Activated CD8-positive, alpha-beta T cell treated with anti-CD3 and anti-CD28 coated beads for 36 hours (primary cell): ENCODE measurements around the gene STMP1. TPM values are rescaled to one million over a fixed set of nuclear protein-coding genes. Genes with fewer than 3 reads are reported as not detected.

Experiments used
- ATAC-seq: fragments of 200-7000 bp; cut with Tn5 transposase; one replicate; pipeline ENCODE4 v1.10.0; 2021; ENCODE audit warnings: mild to moderate bottlenecking, moderate library complexity
- CTCF ChIA-PET: fragments of 350-600 bp; sonication (Branson Sonifier 250); formaldehyde crosslinking; loops from one replicate; lab custom pipeline; 2021; ENCODE audit warnings: antibody characterized with exemption; lab: Charles Lee
- POLR2A ChIA-PET: fragments of 350-600 bp; sonication (Branson Sonifier 250); formaldehyde crosslinking; loops from one replicate; lab custom pipeline; 2021; ENCODE audit warnings: antibody characterized with exemption; lab: Charles Lee
- DNase-seq: peaks from one replicate; pipeline ENCODE4 v3.0.0-alpha.2; 2020
- H3K27ac Mint-ChIP-seq: one replicate; pipeline ENCODE4 v1.8.0; 2021; ENCODE audit warnings: mild to moderate bottlenecking, mixed read lengths
- H3K27me3 Mint-ChIP-seq: one replicate; pipeline ENCODE4 v1.8.0; 2021; ENCODE audit warnings: mixed read lengths
- H3K36me3 Mint-ChIP-seq: one replicate; pipeline ENCODE4 v1.8.0; 2021; ENCODE audit warnings: low read depth, mixed read lengths
- H3K4me1 Mint-ChIP-seq: one replicate; pipeline ENCODE4 v1.8.0; 2021; ENCODE audit warnings: low read depth, mixed read lengths
- H3K4me3 Mint-ChIP-seq: one replicate; pipeline ENCODE4 v1.8.0; 2021; ENCODE audit warnings: mild to moderate bottlenecking, moderate library complexity, mixed read lengths
- H3K9me3 Mint-ChIP-seq: one replicate; pipeline ENCODE4 v1.8.0; 2021; ENCODE audit warnings: mixed read lengths
- CTCF ChIP-seq: fragments of 200-600 bp; IDR thresholded peaks from one replicate; pipeline ENCODE4 v1.8.0; 2022; ENCODE audit warnings: antibody characterized with exemption, mild to moderate bottlenecking
- intact Hi-C: fragments of 100-400 bp; cut with micrococcal nuclease; formaldehyde crosslinking; loops from one replicate; pipeline ENCODE4 v1.10.0; 2022
- total RNA-seq, 2 experiments: library from RNA; stranded (reverse); gene quantifications; one replicate each; pipeline ENCODE4 v1.2.3, GENCODE V29; 2021

STMP1 gene
- total RNA-seq, 2 experiments from 2014 or later, result 21.1 to 23.4 TPM

- Mint-ChIP-seq H3K9me3 (peaks cover 1% of the 10 kb centered on the region), H3K4me1 (peaks cover 43% of the 10 kb centered on the region), H3K4me3 (no peak overlapping the region), H3K27me3 (no peaks in the 10 kb centered on the region), H3K27ac (no peak overlapping the region), H3K36me3 (peaks cover 20% of the 10 kb centered on the region)
- ChIA-PET CTCF (interaction anchor here (0.8 to 1.0 kb wide), 2 partner anchors 12 to 24 kb away, joined by 3 to 4 read pairs; no protein-coding TSS in a partner anchor), POLR2A (no interaction called here)
- no peak for DNase-seq
- intact Hi-C loops, result no loop called here
- no peak for ATAC-seq
- no peak for TF ChIP-seq CTCF
These were observed 7.5 kb downstream of the STMP1 start for GRCh38 chr7:135669774-135670173.

DNA sequence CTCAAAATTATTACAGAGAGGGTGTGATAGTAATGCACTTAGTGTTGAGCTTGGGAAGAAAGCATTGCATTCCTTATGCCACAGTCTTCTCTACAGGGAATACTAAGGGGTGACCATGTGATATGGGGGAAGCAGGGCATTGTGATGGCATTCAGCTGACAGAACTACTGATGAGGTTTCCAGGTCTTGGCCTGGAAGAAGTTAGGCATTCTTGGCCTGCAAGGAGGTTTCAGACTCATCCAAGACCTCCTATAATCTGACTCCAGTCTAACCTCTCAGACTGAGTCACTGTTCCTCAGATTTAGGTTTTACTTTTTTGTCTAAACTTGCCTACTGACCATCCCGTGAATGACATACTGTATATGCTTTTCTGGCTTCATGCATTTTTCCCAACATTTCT lies 7.9 kb downstream of the STMP1 start:
- Mint-ChIP-seq H3K27ac (no peak overlapping the region), H3K27me3 (no peaks in the 10 kb centered on the region), H3K4me3 (no peak overlapping the region), H3K4me1 (peaks cover 39% of the 10 kb centered on the region), H3K9me3 (peaks cover 1% of the 10 kb centered on the region), H3K36me3 (peaks cover 20% of the 10 kb centered on the region)
- ATAC-seq (no peak), DNase-seq (no peak)
- CTCF ChIA-PET, result interaction anchor here (0.7 to 1.3 kb wide), 5 partner anchors 12 to 339 kb away, joined by 3 to 4 read pairs (median 3); no protein-coding TSS in a partner anchor
- intact Hi-C loops, result no loop called here
- POLR2A ChIA-PET, result no interaction called here
- no peak for TF ChIP-seq CTCF

DNA sequence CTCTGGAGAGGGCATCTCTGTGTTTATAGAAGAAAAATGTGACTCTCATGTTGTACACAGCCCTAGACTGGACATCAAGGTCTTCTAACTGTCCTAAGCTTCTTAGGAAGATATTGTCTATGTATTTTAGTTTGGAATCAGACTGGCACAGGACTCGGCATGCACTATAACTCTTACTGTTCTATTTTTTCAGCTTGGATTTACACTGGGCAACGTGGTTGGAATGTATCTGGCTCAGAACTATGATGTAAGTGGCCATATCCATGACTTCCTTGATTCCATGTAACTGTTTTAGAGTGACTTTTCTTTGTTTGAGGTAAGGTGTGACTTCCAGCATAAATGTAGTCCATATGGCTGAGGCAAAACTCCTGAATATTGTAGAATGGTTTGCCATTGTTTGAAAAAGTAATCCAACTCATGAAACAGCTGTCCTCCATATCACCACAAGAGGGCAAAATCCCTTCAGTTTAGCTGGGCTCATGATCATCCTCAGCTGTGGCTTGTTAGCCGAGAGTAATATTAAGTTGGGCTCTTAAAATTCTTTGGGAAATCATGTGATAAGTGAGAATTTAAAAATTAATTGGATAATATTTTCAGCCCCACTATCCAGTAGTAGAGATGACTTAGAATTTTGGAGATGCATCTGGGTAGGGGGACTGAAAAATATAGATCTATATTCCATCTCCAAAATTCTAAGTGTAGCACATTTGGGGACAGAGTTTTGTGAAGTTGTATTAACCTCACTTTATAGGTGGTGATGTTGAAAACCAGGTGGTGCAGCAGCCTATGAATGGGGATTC lies 10.4 kb downstream of the STMP1 start:
- no peak overlapping the region for H3K27ac Mint-ChIP-seq

GRCh38 chr7:135673360-135673706 lies 11.0 kb downstream of the STMP1 start:
- ATAC-seq, result no peak
- ChIA-PET CTCF (interaction anchor here (0.9 to 2.7 kb wide), 12 partner anchors 8 to 399 kb away, joined by 3 to 27 read pairs (median 4); partner anchors contain the start of gene STMP1), POLR2A (interaction anchor here (0.7 to 2.3 kb wide), 2 partner anchors 11 to 261 kb away, joined by 3 to 10 read pairs; partner anchors contain the start of gene STMP1)
- Mint-ChIP-seq H3K27ac (no peak overlapping the region), H3K4me1 (peaks cover 22% of the 10 kb centered on the region), H3K9me3 (peaks cover 1% of the 10 kb centered on the region), H3K36me3 (peaks cover 20% of the 10 kb centered on the region), H3K27me3 (no peaks in the 10 kb centered on the region), H3K4me3 (no peak overlapping the region)
- no peak for TF ChIP-seq CTCF
- intact Hi-C loops, result no loop called here
- DNase-seq, result no peak

More for the DNA sequence above, 10.4 kb downstream of the STMP1 start:
- H3K4me1 Mint-ChIP-seq, result peaks cover 23% of the 10 kb centered on the region
- peaks cover 19% of the 10 kb centered on the region for H3K36me3 Mint-ChIP-seq
- peak; percentile 81 for TF ChIP-seq CTCF
- POLR2A ChIA-PET, result interaction anchor here (0.7 to 2.3 kb wide), 2 partner anchors 10 to 261 kb away, joined by 3 to 10 read pairs; partner anchors contain the start of gene STMP1
- DNase-seq (peak; percentile 21), ATAC-seq (peak; percentile 75)
- H3K27me3 Mint-ChIP-seq, result no peaks in the 10 kb centered on the region
- intact Hi-C loops, result no loop called here
- H3K9me3 Mint-ChIP-seq, result peaks cover 1% of the 10 kb centered on the region
- no peak overlapping the region for H3K4me3 Mint-ChIP-seq
- CTCF ChIA-PET, result interaction anchor here (0.7 to 2.7 kb wide), 18 partner anchors 9 to 399 kb away, joined by 3 to 27 read pairs (median 3); partner anchors contain the start of gene STMP1
